HepG2 (cell line): ENCODE measurements around the gene C2. TPM values are rescaled to one million over a fixed set of nuclear protein-coding genes. Genes with fewer than 3 reads are reported as not detected.

Experiments
- CBX5 ChIP-seq: sonication (generic); formaldehyde crosslinking; IDR thresholded peaks from 2 replicates; pipeline ENCODE4 v1.4.0; 2020; ENCODE audit warnings: missing genetic modification reagents, borderline replicate concordance
- CHD2 ChIP-seq: IDR thresholded peaks from 2 replicates; pipeline ENCODE4 v1.6.1; 2011; ENCODE audit warnings: low read depth, low read length, improper control_type of control experiment
- FOXA3 ChIP-seq: IDR thresholded peaks from 2 replicates; pipeline ENCODE4 v1.6.1; 2016; ENCODE audit warnings: missing genetic modification reagents, missing compliant biosample characterization
- GZF1 ChIP-seq: sonication (generic); formaldehyde crosslinking; IDR thresholded peaks from 2 replicates; pipeline ENCODE4 v1.5.1; 2020; ENCODE audit warnings: mild to moderate bottlenecking, missing genetic modification reagents
- KMT2B ChIP-seq: IDR thresholded peaks from 2 replicates; pipeline ENCODE4 v1.6.1; 2016; ENCODE audit warnings: missing genetic modification reagents, missing compliant biosample characterization
- RXRB ChIP-seq: IDR thresholded peaks from 2 replicates; pipeline ENCODE4 v1.6.1; 2016; ENCODE audit warnings: borderline replicate concordance, missing genetic modification reagents, missing compliant biosample characterization
- SALL1 ChIP-seq: sonication (generic); formaldehyde crosslinking; IDR thresholded peaks from 2 replicates; pipeline ENCODE4 v1.8.0; 2022; ENCODE audit warnings: mild to moderate bottlenecking, missing genetic modification reagents
- TRIM24 ChIP-seq: sonication (generic); formaldehyde crosslinking; IDR thresholded peaks from 2 replicates; pipeline ENCODE4 v1.8.0; 2022; ENCODE audit warnings: mild to moderate bottlenecking, missing genetic modification reagents
- YY1 ChIP-seq: IDR thresholded peaks from 2 replicates; pipeline ENCODE4 v1.6.1; 2011; ENCODE audit warnings: low read length, low read depth, moderate library complexity, mild to moderate bottlenecking; ENCODE audit not compliant: insufficient read depth, insufficient replicate concordance
- ZBTB1 ChIP-seq: sonication (generic); formaldehyde crosslinking; IDR thresholded peaks from 2 replicates; pipeline ENCODE4 v1.4.0; 2020; ENCODE audit warnings: missing genetic modification reagents, borderline replicate concordance
- ZHX1 ChIP-seq: sonication (generic); formaldehyde crosslinking; IDR thresholded peaks from 2 replicates; pipeline ENCODE4 v1.8.1; 2022; ENCODE audit warnings: low read depth, mild to moderate bottlenecking, missing genetic modification reagents
- ZNF34 ChIP-seq: sonication (generic); formaldehyde crosslinking; IDR thresholded peaks from 2 replicates; pipeline ENCODE4 v1.4.0; 2020; ENCODE audit warnings: mild to moderate bottlenecking, missing genetic modification reagents, borderline replicate concordance
- ZNF44 ChIP-seq: sonication (generic); formaldehyde crosslinking; IDR thresholded peaks from 2 replicates; pipeline ENCODE4 v1.5.1; 2020; ENCODE audit warnings: mild to moderate bottlenecking, missing genetic modification reagents
- ZNF484 ChIP-seq: sonication (generic); formaldehyde crosslinking; IDR thresholded peaks from 2 replicates; pipeline ENCODE4 v1.5.1; 2020; ENCODE audit warnings: mild to moderate bottlenecking, low read depth, missing genetic modification reagents, borderline replicate concordance
- ZNF567 ChIP-seq: sonication (generic); formaldehyde crosslinking; IDR thresholded peaks from 2 replicates; pipeline ENCODE4 v1.8.1; 2023; ENCODE audit warnings: mild to moderate bottlenecking, missing genetic modification reagents, borderline replicate concordance
- ZNF646 ChIP-seq: sonication (generic); formaldehyde crosslinking; IDR thresholded peaks from 2 replicates; pipeline ENCODE4 v1.9.0; 2021; ENCODE audit warnings: mild to moderate bottlenecking, missing genetic modification reagents
- ZNF792 ChIP-seq: IDR thresholded peaks from 2 replicates; pipeline ENCODE4 v1.6.1; 2016
- polyA plus RNA-seq, 8 experiments: library from polyadenylated mRNA; depleted of rRNA in 3 of 8; stranded (reverse) in 7 of 8; unstranded in 1 of 8; fragments of >200 nt; fragmentation: Illumina TruSeq in 4 of 8; extraction: Trizol in 4 of 8; gene quantifications; 2 replicates each; pipeline versions ENCODE4 v1.2.1 to v1.2.3, GENCODE V29; 2011 to 2016; ENCODE audit warnings: low read depth in 4 of 8, missing spikeins in 1 of 8, mixed read lengths in 1 of 8; ENCODE audit not compliant: insufficient read depth in 1 of 8
- total RNA-seq, 5 experiments: library from RNA; depleted of rRNA; stranded (reverse); fragments of >200 nt; fragmentation: Illumina TruSeq; extraction: Trizol; gene quantifications; 2 replicates each; pipeline ENCODE4 v1.2.3, GENCODE V29; 2016; ENCODE audit warnings: low read depth in 1 of 5

The C2 gene
- total and polyA plus RNA-seq, 2 of the 13 experiments (the other 11 are each of a cell fraction or from before 2014, with no cell fraction given) = 165 to 307 TPM

GRCh38 chr6:31901953-31902643 lies 25.4 kb upstream of the C2 start, which contains the start of gene ZBTB12 (continued):
- peak; percentile 69 for TF ChIP-seq SALL1 (CRISPR knock-in tag)
- TF ChIP-seq GZF1 = no peak
- TF ChIP-seq RXRB = no peak
- TF ChIP-seq ZNF44 (CRISPR knock-in tag) = no peak
- TF ChIP-seq CBX5 = no peak
- TF ChIP-seq ZHX1 (CRISPR knock-in tag) = 0 out of 2 replicates have a peak, but pooled peaks have one; percentile 51
- TF ChIP-seq TRIM24 = no peak
- peak; percentile 86 for TF ChIP-seq ZBTB1 (CRISPR knock-in tag)
- TF ChIP-seq FOXA3 (CRISPR knock-in tag) = no peak
- no peak for TF ChIP-seq ZNF646 (CRISPR knock-in tag)
- no peak for TF ChIP-seq ZNF34 (CRISPR knock-in tag)
- no peak; the same call in 1 of the 2 replicates for TF ChIP-seq ZNF567 (CRISPR knock-in tag)
- peak; percentile 76 for TF ChIP-seq YY1
- TF ChIP-seq KMT2B (CRISPR knock-in tag) = no peak
- TF ChIP-seq ZNF484 (CRISPR knock-in tag) = no peak
- no peak for TF ChIP-seq CHD2
- TF ChIP-seq ZNF792 = no peak; the same call in 1 of the 2 replicates
